Measurements from ENCODE around the gene ZNF610. TPM values are rescaled to one million over a fixed set of nuclear protein-coding genes. Genes with fewer than 3 reads are reported as not detected.

ZNF610 gene
- total and polyA plus RNA-seq, 8 donors = 0.44 to 3.0 (median 0.89) TPM

DNA sequence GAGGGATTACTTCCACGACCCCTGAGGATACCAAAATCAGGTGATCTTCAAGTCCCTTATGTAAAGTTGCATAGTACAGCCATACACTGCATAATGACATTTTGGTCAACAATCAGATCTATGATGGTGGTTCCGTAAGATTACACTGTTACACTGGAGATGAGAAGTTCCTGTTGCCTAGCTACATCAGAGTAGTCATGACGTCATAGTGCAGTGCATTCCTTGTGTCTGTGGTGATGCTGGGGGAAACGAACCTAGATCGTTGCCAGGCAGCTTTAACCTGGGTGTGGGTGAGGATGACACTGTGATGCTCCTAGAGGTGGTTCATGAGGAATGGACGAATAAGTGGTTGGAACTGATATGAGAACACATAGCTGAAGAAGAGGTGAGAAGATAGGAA is 9.1 kb downstream of the ZNF610 start:
- no peak for FAIRE-seq
- TF ChIP-seq, protein P1, sequence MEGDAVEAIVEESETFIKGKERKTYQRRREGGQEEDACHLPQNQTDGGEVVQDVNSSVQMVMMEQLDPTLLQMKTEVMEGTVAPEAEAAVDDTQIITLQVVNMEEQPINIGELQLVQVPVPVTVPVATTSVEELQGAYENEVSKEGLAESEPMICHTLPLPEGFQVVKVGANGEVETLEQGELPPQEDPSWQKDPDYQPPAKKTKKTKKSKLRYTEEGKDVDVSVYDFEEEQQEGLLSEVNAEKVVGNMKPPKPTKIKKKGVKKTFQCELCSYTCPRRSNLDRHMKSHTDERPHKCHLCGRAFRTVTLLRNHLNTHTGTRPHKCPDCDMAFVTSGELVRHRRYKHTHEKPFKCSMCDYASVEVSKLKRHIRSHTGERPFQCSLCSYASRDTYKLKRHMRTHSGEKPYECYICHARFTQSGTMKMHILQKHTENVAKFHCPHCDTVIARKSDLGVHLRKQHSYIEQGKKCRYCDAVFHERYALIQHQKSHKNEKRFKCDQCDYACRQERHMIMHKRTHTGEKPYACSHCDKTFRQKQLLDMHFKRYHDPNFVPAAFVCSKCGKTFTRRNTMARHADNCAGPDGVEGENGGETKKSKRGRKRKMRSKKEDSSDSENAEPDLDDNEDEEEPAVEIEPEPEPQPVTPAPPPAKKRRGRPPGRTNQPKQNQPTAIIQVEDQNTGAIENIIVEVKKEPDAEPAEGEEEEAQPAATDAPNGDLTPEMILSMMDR (IDR thresholded peaks at IDR 0.05) = no peak
- Histone ChIP-seq H3K4me1 (no peaks in the 10 kb centered on the region), H3K9me3 (no peaks in the 10 kb centered on the region), H3K4me3 (no peak overlapping the region), H3K36me3 (peaks cover 0 to 3% (median 0%) of the 10 kb centered on the region in 3 donors), H3K27me3 (no peaks in the 10 kb centered on the region), H3K27ac (no peak overlapping the region)
- intact Hi-C loops (cut with DNase I) = no loop called here
- WGBS, 2 donors = 65 to 82% methylated on average over 6 of the region's 6 CpGs
- ATAC-seq = no peak
- DNase-seq = no peak

DNA sequence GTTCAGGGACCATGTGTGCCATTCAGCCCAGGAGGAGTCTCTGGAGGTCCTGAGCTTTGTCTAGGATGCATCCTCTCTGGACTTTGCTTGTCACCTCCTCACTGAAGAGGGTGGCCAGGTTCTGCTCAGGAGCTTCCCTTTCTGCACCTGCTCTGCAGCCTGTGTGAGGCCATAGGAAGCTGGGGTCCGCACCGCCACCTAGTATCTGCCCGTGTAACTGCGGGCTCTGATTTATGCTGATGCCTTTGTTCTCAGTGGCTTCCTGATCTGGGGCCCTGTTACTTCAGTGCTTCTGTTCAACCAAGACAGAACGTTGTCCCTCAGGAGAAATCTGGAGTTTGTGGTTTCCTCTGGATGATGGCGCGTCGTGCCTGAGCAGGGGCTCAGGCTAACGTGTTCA is 15.5 kb downstream of the ZNF610 start:
- H3K4me1 ChIP-seq = no peaks in the 10 kb centered on the region
- 71 to 74% methylated on average over 9 of the region's 9 CpGs for WGBS, 2 donors

DNA sequence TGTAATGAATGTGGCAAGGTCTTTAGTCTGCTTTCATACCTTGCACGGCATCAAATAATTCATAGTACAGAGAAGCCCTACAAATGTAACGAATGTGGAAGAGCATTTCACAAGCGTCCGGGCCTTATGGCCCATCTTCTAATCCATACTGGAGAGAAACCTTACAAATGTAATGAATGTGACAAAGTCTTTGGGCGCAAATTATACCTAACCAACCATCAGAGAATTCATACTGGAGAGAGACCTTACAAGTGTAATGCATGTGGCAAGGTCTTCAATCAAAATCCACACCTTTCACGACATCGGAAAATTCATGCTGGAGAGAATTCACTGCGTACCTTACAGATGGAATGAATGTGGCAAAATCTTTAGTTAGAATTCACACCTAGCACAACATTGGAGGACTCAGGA is 30.4 kb downstream of the ZNF610 start:
- 91 to 97% methylated on average over 8 of the region's 8 CpGs for WGBS, 2 donors
- intact Hi-C loops (cut with DNase I) = no loop called here
- Histone ChIP-seq H3K27me3 (no peaks in the 10 kb centered on the region), H3K27ac (no peak overlapping the region), H3K9me3 (peaks cover 0 to 8% (median 3%) of the 10 kb centered on the region in 4 donors), H3K4me3 (no peak overlapping the region), H3K4me1 (no peaks in the 10 kb centered on the region), H3K36me3 (peaks cover 0 to 17% (median 0%) of the 10 kb centered on the region in 3 donors)
- ATAC-seq = no peak
- FAIRE-seq = no peak
- TF ChIP-seq, protein P1 (IDR thresholded peaks at IDR 0.05) = no peak
- no peak for DNase-seq

More for the DNA sequence above, 15.5 kb downstream of the ZNF610 start:
- FAIRE-seq = no peak
- DNase-seq = no peak
- intact Hi-C loops (cut with DNase I) = no loop called here
- H3K36me3 ChIP-seq = peaks cover 0 to 3% (median 0%) of the 10 kb centered on the region in 3 donors
- no peaks in the 10 kb centered on the region for H3K9me3 ChIP-seq
- TF ChIP-seq, protein P1 (IDR thresholded peaks at IDR 0.05) = no peak
- H3K27me3 ChIP-seq = no peaks in the 10 kb centered on the region
- no peak overlapping the region for H3K4me3 ChIP-seq
- no peak for ATAC-seq
- no peak overlapping the region for H3K27ac ChIP-seq

DNA sequence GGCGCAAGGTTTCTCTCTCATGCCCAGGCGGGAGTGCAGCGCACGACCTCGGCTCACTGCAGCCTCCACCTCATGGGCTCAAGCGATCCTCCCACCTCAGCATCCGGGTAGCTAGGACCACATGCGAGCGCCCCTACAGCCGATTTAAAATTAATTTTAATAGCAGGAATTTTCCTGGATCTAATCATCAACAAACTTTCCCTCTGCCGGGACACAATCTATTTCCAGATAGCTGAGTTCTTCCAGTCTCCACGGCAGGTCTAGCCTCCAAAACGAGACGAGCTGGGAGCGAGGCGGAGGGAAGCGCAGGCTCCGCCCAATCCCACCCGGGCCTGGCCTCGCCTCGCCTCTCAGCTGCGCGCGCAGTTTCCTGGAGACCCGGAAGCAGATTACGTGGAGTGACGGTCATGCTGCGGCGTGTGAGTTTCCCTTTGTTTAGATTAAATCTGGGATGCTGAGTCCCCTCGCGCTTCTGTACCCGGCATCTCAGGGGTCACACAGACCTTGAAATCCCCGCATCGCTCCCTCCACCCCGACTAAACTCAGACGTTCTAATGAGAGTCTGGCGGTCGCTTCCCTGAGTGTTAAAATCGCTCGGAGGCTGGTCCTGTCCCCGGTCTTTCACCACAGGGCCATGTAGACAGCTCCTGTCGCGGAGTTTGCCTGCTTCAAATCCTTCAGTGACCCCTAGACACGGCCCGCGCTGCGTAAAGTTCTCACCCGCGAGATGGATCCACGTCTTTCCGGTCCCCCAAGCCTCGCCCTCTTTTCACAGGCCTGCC is 33.7 kb downstream of the ZNF610 start, which contains the start of gene ZNF880:
TSS of gene ZNF880 (plus strand) at position 365 of the 782 bp plus-strand sequence. CDS start at position 408, 43 bp downstream.
- H3K27ac ChIP-seq = peak within 1 kb of the TSS; percentile 69 to 85 (median 76)
- no peaks in the 10 kb centered on the region for H3K4me1 ChIP-seq
- FAIRE-seq = no peak
- 1% methylated on average over 52 of the region's 52 CpGs for WGBS, 2 donors
- peaks cover 0 to 24% (median 8%) of the 10 kb centered on the region in 3 donors for H3K36me3 ChIP-seq
- no peaks in the 10 kb centered on the region for H3K27me3 ChIP-seq
- peak; percentile 88 to 97 (median 93) for DNase-seq
- TF ChIP-seq, protein P1 (IDR thresholded peaks at IDR 0.05) = no peak
- peak; percentile 100 for ATAC-seq
- intact Hi-C loops (cut with DNase I) = no loop called here
- peak within 1 kb of the TSS; percentile 53 to 75 (median 65) for H3K4me3 ChIP-seq
- peaks cover 0 to 8% (median 3%) of the 10 kb centered on the region in 4 donors for H3K9me3 ChIP-seq

DNA sequence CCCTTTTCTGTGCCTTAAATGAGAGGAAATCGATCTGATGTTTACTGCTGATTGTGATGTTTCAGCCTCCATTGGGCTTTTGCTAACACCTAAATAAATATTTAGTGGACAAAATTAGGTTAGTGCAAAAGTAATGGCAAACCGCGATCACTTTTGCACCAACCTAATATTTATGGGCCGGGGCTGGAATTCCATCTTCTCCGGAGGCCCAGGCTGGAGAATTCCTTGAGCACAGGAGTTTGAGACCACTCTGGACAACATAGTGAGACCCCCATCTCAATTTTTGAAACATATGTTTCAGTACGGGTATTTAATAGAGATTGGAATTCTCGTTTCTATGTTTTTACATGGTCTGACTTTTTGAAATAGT is 34.3 kb downstream of the ZNF610 start:
- ATAC-seq (peak in 2 of 4 donors; percentile 6 to 8), DNase-seq (no peak), FAIRE-seq (no peak)
- H3K36me3 ChIP-seq = peaks cover 0 to 27% (median 10%) of the 10 kb centered on the region in 3 donors
- intact Hi-C loops (cut with DNase I) = no loop called here
- peaks cover 0 to 8% (median 3%) of the 10 kb centered on the region in 4 donors for H3K9me3 ChIP-seq
- no peaks in the 10 kb centered on the region for H3K4me1 ChIP-seq
- WGBS, 2 donors = 30 to 38% methylated on average over 7 of the region's 7 CpGs
- no peaks in the 10 kb centered on the region for H3K27me3 ChIP-seq
- TF ChIP-seq, protein P1 (IDR thresholded peaks at IDR 0.05) = no peak
- peak overlapping the region; percentile 69 to 85 (median 76) for H3K27ac ChIP-seq
- H3K4me3 ChIP-seq = peak overlapping the region; percentile 53 to 75 (median 65)
